Neural crest cell (in vitro differentiated cells): ENCODE data around the gene MEPCE. TPM values are rescaled to one million over a fixed set of nuclear protein-coding genes. Genes with fewer than 3 reads are reported as not detected.

Experiments
- DNase-seq: peaks from one replicate; pipeline ENCODE4 v3.0.0; 2021; ENCODE audit warnings: low read depth, mixed read lengths, low spot score
- H3K27ac Mint-ChIP-seq: one replicate; pipeline ENCODE4 v1.8.0; 2021; ENCODE audit warnings: mild to moderate bottlenecking, mixed read lengths; ENCODE audit not compliant: unreplicated experiment
- H3K27me3 Mint-ChIP-seq: 2 replicates; pipeline ENCODE4 v1.8.0; 2021; ENCODE audit warnings: low read depth, mild to moderate bottlenecking, mixed read lengths
- H3K36me3 Mint-ChIP-seq: 2 replicates; pipeline ENCODE4 v1.8.0; 2021; ENCODE audit warnings: low read depth, mild to moderate bottlenecking, mixed read lengths
- H3K4me1 Mint-ChIP-seq: 2 replicates; pipeline ENCODE4 v1.8.0; 2021; ENCODE audit warnings: mixed read lengths
- H3K4me3 Mint-ChIP-seq: one replicate; pipeline ENCODE4 v1.8.0; 2021; ENCODE audit warnings: mild to moderate bottlenecking, mixed read lengths
- H3K9me3 Mint-ChIP-seq: 2 replicates; pipeline ENCODE4 v1.8.0; 2021; ENCODE audit warnings: mixed read lengths
- total RNA-seq: library from RNA; stranded (reverse); gene quantifications from 2 replicates; pipeline ENCODE4 v1.2.1, GENCODE V29; 2021
- TF ChIP-seq, protein P1 (sequence below): fragments of 200-600 bp; sonication (generic); conservative IDR thresholded peaks from 2 replicates; pipeline ENCODE4 v1.5.0; 2021; ENCODE audit warnings: antibody characterized with exemption, mild to moderate bottlenecking

The MEPCE gene
- total RNA-seq, 1 donor from 2014 or later = 49.8 TPM

GRCh38 chr7:100411101-100411500 is 18.5 kb upstream of the MEPCE start:
- Mint-ChIP-seq H3K4me3 (no peak overlapping the region), H3K27me3 (peaks cover 28% of the 10 kb centered on the region), H3K9me3 (no peaks in the 10 kb centered on the region), H3K4me1 (no peaks in the 10 kb centered on the region), H3K27ac (no peak overlapping the region), H3K36me3 (no peaks in the 10 kb centered on the region)
- TF ChIP-seq, protein P1, sequence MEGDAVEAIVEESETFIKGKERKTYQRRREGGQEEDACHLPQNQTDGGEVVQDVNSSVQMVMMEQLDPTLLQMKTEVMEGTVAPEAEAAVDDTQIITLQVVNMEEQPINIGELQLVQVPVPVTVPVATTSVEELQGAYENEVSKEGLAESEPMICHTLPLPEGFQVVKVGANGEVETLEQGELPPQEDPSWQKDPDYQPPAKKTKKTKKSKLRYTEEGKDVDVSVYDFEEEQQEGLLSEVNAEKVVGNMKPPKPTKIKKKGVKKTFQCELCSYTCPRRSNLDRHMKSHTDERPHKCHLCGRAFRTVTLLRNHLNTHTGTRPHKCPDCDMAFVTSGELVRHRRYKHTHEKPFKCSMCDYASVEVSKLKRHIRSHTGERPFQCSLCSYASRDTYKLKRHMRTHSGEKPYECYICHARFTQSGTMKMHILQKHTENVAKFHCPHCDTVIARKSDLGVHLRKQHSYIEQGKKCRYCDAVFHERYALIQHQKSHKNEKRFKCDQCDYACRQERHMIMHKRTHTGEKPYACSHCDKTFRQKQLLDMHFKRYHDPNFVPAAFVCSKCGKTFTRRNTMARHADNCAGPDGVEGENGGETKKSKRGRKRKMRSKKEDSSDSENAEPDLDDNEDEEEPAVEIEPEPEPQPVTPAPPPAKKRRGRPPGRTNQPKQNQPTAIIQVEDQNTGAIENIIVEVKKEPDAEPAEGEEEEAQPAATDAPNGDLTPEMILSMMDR = no peak
- no peak for DNase-seq

GRCh38 chr7:100413346-100413745 is 16.3 kb upstream of the MEPCE start:
- H3K27ac Mint-ChIP-seq = no peak overlapping the region
- no peak for DNase-seq
- H3K27me3 Mint-ChIP-seq = peaks cover 14% of the 10 kb centered on the region
- no peaks in the 10 kb centered on the region for H3K4me1 Mint-ChIP-seq
- no peaks in the 10 kb centered on the region for H3K36me3 Mint-ChIP-seq
- H3K4me3 Mint-ChIP-seq = no peak overlapping the region
- TF ChIP-seq, protein P1 = no peak
- no peaks in the 10 kb centered on the region for H3K9me3 Mint-ChIP-seq

DNA sequence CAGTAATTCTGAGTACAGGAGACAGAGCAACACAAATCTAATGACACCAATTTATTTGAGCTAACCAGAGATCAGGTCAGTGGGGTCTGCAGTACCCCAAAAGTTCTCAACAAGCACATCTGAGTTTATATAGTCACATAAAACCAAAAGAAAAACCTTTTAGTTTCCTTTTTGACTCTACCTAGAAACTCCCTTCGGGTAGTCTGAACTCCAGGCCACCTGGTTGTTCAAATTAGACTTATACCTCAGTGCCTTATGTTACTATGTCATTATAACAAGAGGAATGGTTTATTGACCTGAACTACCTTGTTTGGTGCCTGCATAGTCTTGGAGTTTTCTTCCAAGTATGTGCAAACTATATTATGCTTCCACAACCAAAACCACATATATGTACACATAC is 15.7 kb upstream of the MEPCE start:
- no peak for DNase-seq
- Mint-ChIP-seq H3K27me3 (peaks cover 14% of the 10 kb centered on the region), H3K27ac (no peak overlapping the region), H3K36me3 (no peaks in the 10 kb centered on the region), H3K4me3 (no peak overlapping the region), H3K4me1 (no peaks in the 10 kb centered on the region), H3K9me3 (no peaks in the 10 kb centered on the region)
- TF ChIP-seq, protein P1 = no peak

- TF ChIP-seq, protein P1 = no peak
- H3K4me1 Mint-ChIP-seq = no peaks in the 10 kb centered on the region
- no peaks in the 10 kb centered on the region for H3K36me3 Mint-ChIP-seq
- H3K27ac Mint-ChIP-seq = no peak overlapping the region
- no peak overlapping the region for H3K4me3 Mint-ChIP-seq
- H3K9me3 Mint-ChIP-seq = no peaks in the 10 kb centered on the region
- H3K27me3 Mint-ChIP-seq = peaks cover 14% of the 10 kb centered on the region
- no peak for DNase-seq
These were observed 14.2 kb upstream of the MEPCE start for GRCh38 chr7:100415448-100415847.

DNA sequence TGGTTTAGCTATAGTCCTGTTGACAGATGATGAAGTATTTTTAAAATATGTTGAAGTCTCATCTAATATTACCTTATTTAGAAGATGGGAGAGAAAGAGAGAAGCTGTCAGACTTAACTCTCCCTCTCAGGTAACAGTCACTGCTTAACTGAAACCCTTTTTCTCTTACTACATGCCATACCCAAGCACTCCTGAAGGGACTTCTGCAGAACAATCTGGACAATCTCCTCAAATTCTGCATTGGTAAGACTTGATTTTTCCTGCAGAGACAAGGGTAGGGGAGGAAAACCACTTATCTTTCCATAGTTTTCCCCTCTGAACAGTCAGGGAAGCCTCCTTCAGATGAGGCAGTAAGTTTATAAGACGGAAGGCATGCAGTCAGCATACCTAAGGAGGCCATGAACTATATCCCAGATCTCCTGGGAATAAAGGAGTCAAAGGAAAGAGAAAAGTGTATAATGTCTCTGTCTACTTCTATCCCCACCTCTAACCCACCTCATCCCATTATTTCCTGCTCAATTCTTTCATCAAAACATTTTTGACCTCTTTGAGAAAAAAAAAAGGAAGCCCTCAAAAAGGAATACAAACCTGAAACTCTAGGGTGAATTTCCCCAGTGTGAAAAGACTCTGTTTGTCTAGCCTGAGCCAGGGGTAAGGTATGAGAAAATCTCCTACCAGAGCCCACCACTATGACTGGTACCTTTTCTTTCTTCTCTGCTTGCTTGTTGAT is 10.5 kb upstream of the MEPCE start:
- H3K4me3 Mint-ChIP-seq = no peak overlapping the region
- no peaks in the 10 kb centered on the region for H3K36me3 Mint-ChIP-seq
- TF ChIP-seq, protein P1 = peak; percentile 25
- no peaks in the 10 kb centered on the region for H3K4me1 Mint-ChIP-seq
- no peaks in the 10 kb centered on the region for H3K9me3 Mint-ChIP-seq
- DNase-seq = no peak
- H3K27ac Mint-ChIP-seq = no peak overlapping the region
- H3K27me3 Mint-ChIP-seq = no peaks in the 10 kb centered on the region
